Mucosa of descending colon (tissue), 3 donors: ENCODE data around the gene ZNF416. TPM values are rescaled to one million over a fixed set of nuclear protein-coding genes. Genes with fewer than 3 reads are reported as not detected.
A peak's percentile ranks its signal among the peaks of the same experiment; 100 is the strongest.

ENCODE experiments used
- ATAC-seq: fragments of 200-7000 bp; cut with Tn5 transposase; one replicate; pipeline ENCODE4 v1.9.1; 2020; ENCODE audit warnings: mild to moderate bottlenecking, moderate library complexity
- DNase-seq, 3 donors: peaks; one replicate each; pipeline ENCODE4 v3.0.0-alpha.2; 2020
- H3K36me3 ChIP-seq: fragments of 200-600 bp; one replicate; pipeline ENCODE4 v1.8.0; 2021; ENCODE audit warnings: low read depth, mild to moderate bottlenecking
- H3K4me1 ChIP-seq: fragments of 200-600 bp; one replicate; pipeline ENCODE4 v1.8.0; 2021; ENCODE audit warnings: low read depth, mild to moderate bottlenecking
- H3K4me3 ChIP-seq: fragments of 200-600 bp; one replicate; pipeline ENCODE4 v1.8.0; 2021; ENCODE audit warnings: mild to moderate bottlenecking
- H3K9me3 ChIP-seq: fragments of 200-600 bp; one replicate; pipeline ENCODE4 v1.8.0; 2021; ENCODE audit warnings: mild to moderate bottlenecking
- intact Hi-C, 2 donors: fragments of 100-400 bp; cut with DNase I in 1 of 2; cut with micrococcal nuclease in 1 of 2; formaldehyde crosslinking; loops; one replicate each; pipeline versions ENCODE4 v1.11.0 to v1.11.1; 2022; cut with DNase I, micrococcal nuclease
- total RNA-seq, 3 donors: library from RNA; stranded (reverse); fragmentation: NEBNext Ultra II Directional in 2 of 3; extraction: Animal tissue kit (Norgen Biotek cat#: 25700) in 2 of 3; gene quantifications; one replicate each; pipeline versions ENCODE4 v1.2.1 to v1.2.4, GENCODE V29; 2021 to 2023
- TF ChIP-seq, protein P1 (sequence below): fragments of 200-600 bp; IDR thresholded peaks from one replicate; pipeline ENCODE4 v1.8.0; 2022; ENCODE audit warnings: antibody characterized with exemption, mild to moderate bottlenecking
- donor health status: DM: no; HTN: no; CAD: no; lungs with moderate emphysema.
- donor health status: DM: no; HTN: no; CAD: no.
- donor health status: DM: no; HTN: yes; CAD: no.

The ZNF416 gene
- total RNA-seq, 3 donors from 2014 or later, result 2.0 to 5.0 (median 2.9) TPM

GRCh38 chr19:57566396-57567265 lies 12.1 kb downstream of the ZNF416 start:
- TF ChIP-seq, protein P1, sequence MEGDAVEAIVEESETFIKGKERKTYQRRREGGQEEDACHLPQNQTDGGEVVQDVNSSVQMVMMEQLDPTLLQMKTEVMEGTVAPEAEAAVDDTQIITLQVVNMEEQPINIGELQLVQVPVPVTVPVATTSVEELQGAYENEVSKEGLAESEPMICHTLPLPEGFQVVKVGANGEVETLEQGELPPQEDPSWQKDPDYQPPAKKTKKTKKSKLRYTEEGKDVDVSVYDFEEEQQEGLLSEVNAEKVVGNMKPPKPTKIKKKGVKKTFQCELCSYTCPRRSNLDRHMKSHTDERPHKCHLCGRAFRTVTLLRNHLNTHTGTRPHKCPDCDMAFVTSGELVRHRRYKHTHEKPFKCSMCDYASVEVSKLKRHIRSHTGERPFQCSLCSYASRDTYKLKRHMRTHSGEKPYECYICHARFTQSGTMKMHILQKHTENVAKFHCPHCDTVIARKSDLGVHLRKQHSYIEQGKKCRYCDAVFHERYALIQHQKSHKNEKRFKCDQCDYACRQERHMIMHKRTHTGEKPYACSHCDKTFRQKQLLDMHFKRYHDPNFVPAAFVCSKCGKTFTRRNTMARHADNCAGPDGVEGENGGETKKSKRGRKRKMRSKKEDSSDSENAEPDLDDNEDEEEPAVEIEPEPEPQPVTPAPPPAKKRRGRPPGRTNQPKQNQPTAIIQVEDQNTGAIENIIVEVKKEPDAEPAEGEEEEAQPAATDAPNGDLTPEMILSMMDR, result no peak
- Histone ChIP-seq H3K4me1 (no peaks in the 10 kb centered on the region), H3K4me3 (no peak overlapping the region), H3K9me3 (peaks cover 100% of the 10 kb centered on the region), H3K36me3 (no peaks in the 10 kb centered on the region)
- no peak for DNase-seq
- no peak for ATAC-seq
- intact Hi-C loops, result no loop called here

DNA sequence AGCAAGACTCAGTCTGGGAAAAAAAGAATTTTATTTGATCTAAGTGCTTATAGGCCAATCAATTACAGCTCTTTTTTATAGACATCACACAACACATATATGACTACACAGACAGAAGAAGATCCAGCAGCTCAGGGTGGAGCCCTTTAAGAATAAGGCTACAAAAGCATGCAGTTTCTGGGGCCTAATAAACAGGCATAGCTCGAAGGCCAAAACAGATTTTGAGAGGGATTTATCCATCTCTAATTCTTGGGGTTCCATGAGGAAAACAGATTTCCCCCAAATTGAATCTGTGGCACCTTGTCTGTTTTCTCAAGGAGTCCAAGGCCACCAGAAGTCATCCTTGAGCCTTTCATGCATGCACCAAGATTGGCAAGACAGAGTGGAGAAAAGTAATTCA lies 15.2 kb downstream of the ZNF416 start:
- DNase-seq (no peak), ATAC-seq (no peak)
- H3K9me3 ChIP-seq, result peaks cover 79% of the 10 kb centered on the region
- intact Hi-C loops, result no loop called here
- no peak overlapping the region for H3K4me3 ChIP-seq
- H3K4me1 ChIP-seq, result no peaks in the 10 kb centered on the region
- TF ChIP-seq, protein P1, result no peak
- H3K36me3 ChIP-seq, result no peaks in the 10 kb centered on the region

DNA sequence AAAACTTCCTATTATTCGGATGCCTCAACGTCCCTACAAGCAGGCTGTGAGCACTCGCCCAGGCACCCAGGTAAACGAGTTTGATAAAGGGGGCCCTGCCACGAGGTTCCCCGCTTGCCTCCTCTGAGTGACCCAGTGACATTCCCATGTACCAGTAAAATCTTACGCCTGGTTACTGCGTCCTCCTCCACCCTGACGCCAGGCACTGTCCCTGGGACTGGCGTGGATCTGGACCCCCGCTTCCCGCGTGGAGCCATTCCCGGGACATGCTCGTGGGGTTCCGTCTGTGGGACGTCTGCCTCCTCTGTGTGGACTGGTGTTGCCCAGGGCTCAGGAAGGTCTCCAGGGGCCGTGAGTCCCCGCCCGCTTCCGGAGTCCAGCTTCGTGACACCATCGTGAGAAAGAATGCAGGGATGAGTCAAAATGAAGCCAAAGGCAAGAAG lies 18.6 kb downstream of the ZNF416 start:
- Histone ChIP-seq H3K36me3 (peaks cover 4% of the 10 kb centered on the region), H3K9me3 (peaks cover 58% of the 10 kb centered on the region), H3K4me1 (no peaks in the 10 kb centered on the region), H3K4me3 (peak overlapping the region; percentile 85)
- TF ChIP-seq, protein P1, result no peak
- intact Hi-C loops, result no loop called here
- no peak for ATAC-seq
- DNase-seq, result peak in 2 of 3 donors; percentile 28 to 50

DNA sequence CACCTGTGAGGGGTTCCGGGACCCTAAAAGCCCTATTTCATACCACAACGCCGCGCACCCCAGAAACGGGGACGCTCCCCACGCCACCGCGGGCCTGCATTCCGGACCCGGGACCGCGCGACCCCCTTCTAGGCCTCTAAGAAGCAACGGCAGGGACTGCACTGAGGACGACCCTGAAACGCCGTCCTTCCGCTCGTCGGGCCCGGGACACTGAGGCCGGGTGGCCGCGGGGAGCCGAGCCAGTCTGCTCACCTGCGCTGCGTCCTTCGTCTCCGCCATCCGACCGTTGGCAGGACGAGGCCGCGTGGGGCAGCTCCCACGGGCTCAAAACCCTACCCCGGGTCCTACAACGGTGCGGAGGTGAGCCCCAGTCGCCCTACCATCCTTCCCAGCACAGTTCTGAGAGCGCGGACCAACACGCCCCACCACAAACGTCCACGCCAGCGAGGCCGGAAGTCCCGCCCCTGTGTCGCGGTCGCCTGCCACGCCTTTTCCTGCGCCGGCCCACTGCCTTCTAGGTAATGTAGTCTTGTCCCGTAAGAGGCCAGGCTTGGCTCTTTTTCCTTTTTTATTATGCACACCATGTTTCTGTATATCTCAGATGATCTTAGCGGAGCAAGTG lies 19.2 kb downstream of the ZNF416 start, which contains the start of gene ZNF550:
Gene ZNF550, minus strand, starts transcription at position 460 of the 622 bp plus-strand sequence. Its CDS starts 181 bp downstream, at position 279.
- DNase-seq (peak; percentile 93 to 94 (median 94)), ATAC-seq (peak; percentile 100)
- TF ChIP-seq, protein P1, result no peak
- Histone ChIP-seq H3K36me3 (peaks cover 4% of the 10 kb centered on the region), H3K4me3 (peak within 1 kb of the TSS; percentile 85), H3K4me1 (no peaks in the 10 kb centered on the region), H3K9me3 (peaks cover 57% of the 10 kb centered on the region)
- intact Hi-C loops, result no loop called here

DNA sequence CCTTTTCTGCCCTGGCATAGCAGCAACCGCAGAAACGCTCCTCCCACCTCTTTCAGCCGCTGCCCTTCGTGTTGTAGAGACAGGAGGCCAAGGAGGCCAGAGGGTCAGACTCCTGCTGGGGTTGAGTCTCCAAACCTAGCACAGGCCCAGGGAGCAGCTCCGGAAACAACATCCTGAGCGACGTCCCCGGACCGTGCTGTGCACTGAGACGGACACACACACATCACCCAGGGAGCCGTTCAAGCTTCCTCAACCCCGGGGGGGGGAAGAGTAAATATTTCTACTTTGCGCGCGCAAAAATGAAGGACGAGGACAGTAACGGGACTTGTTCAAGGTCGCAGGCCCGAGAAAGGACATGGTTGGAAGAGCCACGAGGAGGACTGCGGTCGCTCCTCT lies 19.7 kb downstream of the ZNF416 start:
- peaks cover 6% of the 10 kb centered on the region for H3K36me3 ChIP-seq
- intact Hi-C loops, result no loop called here
- TF ChIP-seq, protein P1, result no peak
- peak; percentile 45 for ATAC-seq
- peaks cover 57% of the 10 kb centered on the region for H3K9me3 ChIP-seq
- H3K4me1 ChIP-seq, result no peaks in the 10 kb centered on the region
- peak in 2 of 3 donors; percentile 13 to 31 for DNase-seq
- H3K4me3 ChIP-seq, result peak overlapping the region; percentile 85
